Measurements from ENCODE around the gene SLC13A4. TPM values are rescaled to one million over a fixed set of nuclear protein-coding genes. Genes with fewer than 3 reads are reported as not detected.

The SLC13A4 gene
- total RNA-seq, 1 experiment from 2014 or later: not detected

GRCh38 chr7:135718219-135718618, 9.8 kb downstream of the SLC13A4 start:
- Histone ChIP-seq H3K36me3 (ENCODE audit: insufficient read depth, low read length, poor library complexity, severe bottlenecking) (no peaks in the 10 kb centered on the region), H3K4me3 (ENCODE audit: low read depth, low read length, poor library complexity, severe bottlenecking) (no peak overlapping the region), H3K9me3 (ENCODE audit: low read depth, low read length, poor library complexity, severe bottlenecking) (no peaks in the 10 kb centered on the region), H3K27ac (ENCODE audit: low read depth, low read length, poor library complexity, severe bottlenecking) (no peak overlapping the region), H3K27me3 (replicated peaks; ENCODE audit: insufficient read depth, low read depth, low read length, poor library complexity) (peaks cover 82% of the 10 kb centered on the region), H3K4me1 (ENCODE audit: insufficient read depth, low read length, poor library complexity, severe bottlenecking) (peaks cover 10% of the 10 kb centered on the region)
- TF ChIP-seq CTCF (conservative IDR thresholded peaks at IDR 0.05; ENCODE audit: low read depth, low read length) (no peak), EZH2 (IDR thresholded peaks at IDR 0.05; ENCODE audit: borderline replicate concordance, low read depth, low read length, poor library complexity, severe bottlenecking) (no peak)
- ChIA-PET CTCF (no interaction called here), POLR2A (ENCODE audit: low non-redundant PET) (no interaction called here)
- no peak for DNase-seq (ENCODE audit: low spot score)
- intact Hi-C loops (cut with micrococcal nuclease; ENCODE audit: unreplicated experiment): no loop called here
- BruUV-seq (replicated peaks): no TSS peak

- ChIA-PET POLR2A (ENCODE audit: low non-redundant PET) (no interaction called here), CTCF (no interaction called here)
- Histone ChIP-seq H3K4me3 (ENCODE audit: low read depth, low read length, poor library complexity, severe bottlenecking) (no peak overlapping the region), H3K4me1 (ENCODE audit: insufficient read depth, low read length, poor library complexity, severe bottlenecking) (peaks cover 10% of the 10 kb centered on the region), H3K27ac (ENCODE audit: low read depth, low read length, poor library complexity, severe bottlenecking) (no peak overlapping the region), H3K9me3 (ENCODE audit: low read depth, low read length, poor library complexity, severe bottlenecking) (no peaks in the 10 kb centered on the region), H3K36me3 (ENCODE audit: insufficient read depth, low read length, poor library complexity, severe bottlenecking) (no peaks in the 10 kb centered on the region), H3K27me3 (replicated peaks; ENCODE audit: insufficient read depth, low read depth, low read length, poor library complexity) (peaks cover 82% of the 10 kb centered on the region)
- intact Hi-C loops (cut with micrococcal nuclease; ENCODE audit: unreplicated experiment): no loop called here
- DNase-seq (ENCODE audit: low spot score): no peak
- TF ChIP-seq CTCF (conservative IDR thresholded peaks at IDR 0.05; ENCODE audit: low read depth, low read length): no peak
- TF ChIP-seq EZH2 (IDR thresholded peaks at IDR 0.05; ENCODE audit: borderline replicate concordance, low read depth, low read length, poor library complexity, severe bottlenecking): no peak
- BruUV-seq (replicated peaks): no TSS peak
These were observed 10.3 kb downstream of the SLC13A4 start for GRCh38 chr7:135717693-135718092.

DNA sequence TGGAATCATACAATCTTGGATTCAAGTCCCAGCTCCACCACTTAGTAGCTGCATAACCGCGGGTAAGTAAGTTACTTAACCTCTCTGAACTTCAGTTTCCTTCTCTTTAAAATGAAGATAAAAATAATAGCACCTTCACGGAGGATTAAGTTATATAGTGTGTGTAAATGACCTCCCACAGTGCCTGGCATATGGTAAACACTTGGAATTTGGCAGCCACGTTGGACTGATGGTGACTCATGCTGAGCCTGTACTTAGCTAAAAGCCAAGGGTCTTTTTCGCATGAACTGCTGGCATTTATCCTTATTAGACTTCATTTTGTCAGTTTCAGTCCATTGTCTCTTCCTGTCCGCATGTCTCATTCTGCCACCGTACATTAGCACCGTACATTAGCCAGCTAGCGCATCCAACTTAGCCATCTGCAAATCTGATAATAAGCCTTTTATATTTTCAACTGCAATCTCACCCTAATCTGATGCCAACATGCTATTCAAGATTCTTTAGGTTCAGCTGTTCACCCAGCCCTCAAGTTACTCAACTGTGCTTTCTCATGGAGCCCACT, 11.2 kb downstream of the SLC13A4 start:
- H3K36me3 ChIP-seq (ENCODE audit: insufficient read depth, low read length, poor library complexity, severe bottlenecking): no peaks in the 10 kb centered on the region
- no peak for TF ChIP-seq CTCF (conservative IDR thresholded peaks at IDR 0.05; ENCODE audit: low read depth, low read length)
- TF ChIP-seq EZH2 (IDR thresholded peaks at IDR 0.05; ENCODE audit: borderline replicate concordance, low read depth, low read length, poor library complexity, severe bottlenecking): no peak
- no TSS peak for BruUV-seq (replicated peaks)
- intact Hi-C loops (cut with micrococcal nuclease; ENCODE audit: unreplicated experiment): no loop called here
- ChIA-PET CTCF (no interaction called here), POLR2A (ENCODE audit: low non-redundant PET) (no interaction called here)
- peaks cover 10% of the 10 kb centered on the region for H3K4me1 ChIP-seq (ENCODE audit: insufficient read depth, low read length, poor library complexity, severe bottlenecking)
- H3K9me3 ChIP-seq (ENCODE audit: low read depth, low read length, poor library complexity, severe bottlenecking): no peaks in the 10 kb centered on the region
- no peak overlapping the region for H3K27ac ChIP-seq (ENCODE audit: low read depth, low read length, poor library complexity, severe bottlenecking)
- DNase-seq (ENCODE audit: low spot score): peak; percentile 96
- H3K4me3 ChIP-seq (ENCODE audit: low read depth, low read length, poor library complexity, severe bottlenecking): no peak overlapping the region
- peaks cover 82% of the 10 kb centered on the region for H3K27me3 ChIP-seq (replicated peaks; ENCODE audit: insufficient read depth, low read depth, low read length, poor library complexity)
